ENCODE measurements around the gene CTSW.

DNA sequence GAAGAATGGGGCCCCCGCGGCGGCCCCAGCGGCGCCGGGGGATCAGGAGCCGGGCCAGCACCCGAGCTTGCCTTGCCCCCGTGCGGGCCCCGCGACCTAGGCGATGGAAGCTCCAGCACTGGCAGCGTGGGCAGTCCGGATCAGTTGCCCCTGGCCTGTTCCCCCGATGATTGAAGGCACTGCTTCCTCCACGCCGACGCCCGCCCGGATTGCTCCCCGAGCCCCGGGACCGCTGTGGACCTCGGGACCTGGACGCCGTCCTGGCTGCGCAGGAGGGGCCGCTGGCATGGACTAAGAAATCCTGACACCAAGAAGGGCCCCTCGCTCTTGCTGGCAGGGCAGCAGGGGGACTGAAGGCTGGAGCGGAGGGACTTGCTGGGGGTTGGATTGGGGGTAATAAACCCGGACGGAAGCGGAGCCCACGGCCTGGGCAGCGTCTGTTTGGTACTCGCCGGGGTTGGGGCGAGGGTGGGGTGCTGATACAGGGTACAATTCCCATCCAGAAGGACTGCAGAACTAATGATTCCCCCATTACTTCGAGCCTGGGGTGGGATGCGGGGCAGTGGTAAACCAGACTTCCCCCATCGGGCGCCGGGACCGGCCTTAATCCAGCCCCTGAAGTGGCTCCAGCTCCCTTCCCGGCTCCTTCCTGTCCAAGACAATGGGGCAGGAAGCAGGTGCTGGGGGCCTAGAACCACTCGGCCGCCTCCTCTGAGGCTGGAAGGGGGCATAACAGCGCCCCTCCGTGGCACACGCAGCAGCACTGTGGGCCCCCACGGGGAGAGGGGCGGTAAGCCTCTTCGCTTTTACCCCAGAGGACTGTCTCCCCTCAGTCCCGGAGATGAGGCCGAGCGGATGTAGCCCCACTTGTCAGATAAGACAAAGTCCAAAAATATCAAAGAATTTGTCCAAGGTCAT is 11.8 kb downstream of the CTSW start:
- TF ChIP-seq EZH2phosphoT487 (conservative IDR thresholded peaks at IDR 0.05; ENCODE audit: low read length) = no peak
- TF ChIP-seq, protein P1, sequence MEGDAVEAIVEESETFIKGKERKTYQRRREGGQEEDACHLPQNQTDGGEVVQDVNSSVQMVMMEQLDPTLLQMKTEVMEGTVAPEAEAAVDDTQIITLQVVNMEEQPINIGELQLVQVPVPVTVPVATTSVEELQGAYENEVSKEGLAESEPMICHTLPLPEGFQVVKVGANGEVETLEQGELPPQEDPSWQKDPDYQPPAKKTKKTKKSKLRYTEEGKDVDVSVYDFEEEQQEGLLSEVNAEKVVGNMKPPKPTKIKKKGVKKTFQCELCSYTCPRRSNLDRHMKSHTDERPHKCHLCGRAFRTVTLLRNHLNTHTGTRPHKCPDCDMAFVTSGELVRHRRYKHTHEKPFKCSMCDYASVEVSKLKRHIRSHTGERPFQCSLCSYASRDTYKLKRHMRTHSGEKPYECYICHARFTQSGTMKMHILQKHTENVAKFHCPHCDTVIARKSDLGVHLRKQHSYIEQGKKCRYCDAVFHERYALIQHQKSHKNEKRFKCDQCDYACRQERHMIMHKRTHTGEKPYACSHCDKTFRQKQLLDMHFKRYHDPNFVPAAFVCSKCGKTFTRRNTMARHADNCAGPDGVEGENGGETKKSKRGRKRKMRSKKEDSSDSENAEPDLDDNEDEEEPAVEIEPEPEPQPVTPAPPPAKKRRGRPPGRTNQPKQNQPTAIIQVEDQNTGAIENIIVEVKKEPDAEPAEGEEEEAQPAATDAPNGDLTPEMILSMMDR (IDR thresholded peaks at IDR 0.05; ENCODE audit: insufficient read depth, low read length, poor library complexity, severe bottlenecking) = peak; percentile 49

Measured in SU-DHL-6 (cell line).